K562 (cell line): ENCODE data around the gene C1orf50. TPM values are rescaled to one million over a fixed set of nuclear protein-coding genes. Genes with fewer than 3 reads are reported as not detected.

ENCODE experiments used
- ATAC-seq: fragments of 200-7000 bp; cut with Tn5 transposase; 3 replicates; pipeline ENCODE4 v1.9.1; 2020; ENCODE audit warnings: moderate library complexity
- BruUV-seq: library from RNA; stranded (reverse); fragments of 400-500 nt; replicated peaks from 2 replicates; lab custom pipeline; 2021; lab: Mats Ljungman, UMichigan
- CTCF ChIA-PET: fragments of 300-600 bp; formaldehyde crosslinking; extraction: SDS; loops from one replicate; lab custom pipeline; 2021; ENCODE audit warnings: low intra/inter-chr PET ratio; lab: Yijun Ruan, JAX
- POLR2A ChIA-PET: fragments of 300-600, 350-650 bp; sonication (Branson Sonifier 250); formaldehyde crosslinking; extraction: SDS; loops from one replicate; lab custom pipeline; 2021; ENCODE audit warnings: antibody characterized with exemption, inconsistent platforms; lab: Yijun Ruan, JAX
- DNase-seq, 4 experiments: peaks; one replicate each; pipeline versions ENCODE4 v3.0.0 to v3.0.0-alpha.2; 2011 to 2018; ENCODE audit warnings: low spot score in 3 of 4, mixed read lengths in 3 of 4; ENCODE audit errors: extremely low read depth in 1 of 4
- FAIRE-seq: peaks from 2 replicates; lab custom pipeline; 2011; peaks lifted over from hg19 to GRCh38; lab: Jason Lieb, UNC
- H2AFZ ChIP-seq: 2 replicates; pipeline ENCODE4 v1.6.0; 2011; ENCODE audit warnings: low read depth, low read length, control low read depth, inconsistent platforms
- H3K27ac ChIP-seq: fragments of 200-600 bp; 3 replicates; pipeline ENCODE4 v1.8.0; 2011; ENCODE audit warnings: low read depth, mild to moderate bottlenecking, control low read depth, inconsistent platforms, low read length, moderate library complexity, mixed read lengths; ENCODE audit errors: extremely low read depth
- H3K27me3 ChIP-seq, 2 experiments: fragments of 300-600 bp in 1 of 2; 2 replicates in 1 of 2; 3 replicates in 1 of 2; pipeline versions ENCODE4 v1.6.0 to v1.8.0; 2011; ENCODE audit warnings: inconsistent platforms in 2 of 2, low read length in 2 of 2, mild to moderate bottlenecking in 1 of 2, mixed read lengths in 1 of 2, moderate library complexity in 1 of 2; ENCODE audit not compliant: control insufficient read depth in 2 of 2, insufficient read depth in 2 of 2
- H3K36me3 ChIP-seq: fragments of 300-600 bp; 3 replicates; pipeline ENCODE4 v1.8.0; 2011; ENCODE audit warnings: mild to moderate bottlenecking, low read length, inconsistent platforms; ENCODE audit not compliant: control insufficient read depth, insufficient read depth
- H3K4me1 ChIP-seq, 2 experiments: fragments of 200-600 bp in 1 of 2; replicated peaks in 1 of 2; 2 replicates in 1 of 2; 3 replicates in 1 of 2; pipeline versions ENCODE4 v1.5.1 to v1.8.0; 2011; ENCODE audit warnings: inconsistent platforms in 2 of 2, low read length in 2 of 2, mild to moderate bottlenecking in 1 of 2, mixed read lengths in 1 of 2, moderate library complexity in 1 of 2; ENCODE audit not compliant: control insufficient read depth in 2 of 2, insufficient read depth in 2 of 2
- H3K4me2 ChIP-seq: 2 replicates; pipeline ENCODE4 v1.6.1; 2011; ENCODE audit warnings: low read length, control low read depth, inconsistent platforms, mixed read lengths; ENCODE audit not compliant: insufficient read depth
- H3K4me3 ChIP-seq: fragments of 200-600 bp; sonication (generic), shearing (Covaris generic); 2 replicates; pipeline ENCODE4 v1.5.1; 2016; ENCODE audit warnings: control low read depth, inconsistent platforms
- H3K79me2 ChIP-seq: fragments of 200-600 bp; 3 replicates; pipeline ENCODE4 v1.8.0; 2011; ENCODE audit warnings: low read length, inconsistent platforms; ENCODE audit not compliant: control insufficient read depth, insufficient read depth
- H3K9ac ChIP-seq, 2 experiments: 2 replicates each; pipeline versions ENCODE4 v1.6.0 to v1.6.1; 2011; ENCODE audit warnings: low read depth in 2 of 2, low read length in 2 of 2, control low read depth in 1 of 2, inconsistent platforms in 1 of 2, mild to moderate bottlenecking in 1 of 2, mixed read lengths in 1 of 2; ENCODE audit not compliant: insufficient read depth in 1 of 2
- H3K9me1 ChIP-seq: one replicate; pipeline ENCODE4 v1.6.0; 2011; ENCODE audit warnings: inconsistent platforms, mild to moderate bottlenecking, low read length, moderate library complexity; ENCODE audit not compliant: control insufficient read depth, insufficient read depth
- H3K9me3 ChIP-seq: replicated peaks from 2 replicates; pipeline ENCODE4 v1.5.1; 2011; ENCODE audit warnings: low read depth, low read length, inconsistent platforms; ENCODE audit not compliant: control insufficient read depth, insufficient read depth
- H4K20me1 ChIP-seq: replicated peaks from 2 replicates; pipeline ENCODE4 v1.6.1; 2011; ENCODE audit warnings: low read length, inconsistent platforms, mixed read lengths; ENCODE audit not compliant: control insufficient read depth, insufficient read depth
- ARHGAP35 ChIP-seq: fragments of 450-650 bp; IDR thresholded peaks from 2 replicates; pipeline ENCODE4 v1.6.1; 2018; ENCODE audit not compliant: partially characterized antibody
- ARID3B ChIP-seq: fragments of 250-450 bp; sonication (Bioruptor Pico); IDR thresholded peaks from 2 replicates; pipeline ENCODE4 v1.4.0; 2020; ENCODE audit warnings: borderline replicate concordance
- DIDO1 ChIP-seq: fragments of 450-650 bp; IDR thresholded peaks from 2 replicates; pipeline ENCODE4 v1.6.1; 2016; ENCODE audit warnings: low read depth, missing biosample characterization, missing genetic modification characterization
- DPF2 ChIP-seq: fragments of 450-650 bp; IDR thresholded peaks from 2 replicates; pipeline ENCODE4 v1.6.1; 2016
- E2F3 ChIP-seq: fragments of 250-450 bp; sonication (Bioruptor Pico); IDR thresholded peaks from 2 replicates; pipeline ENCODE4 v1.4.0; 2020; ENCODE audit warnings: mild to moderate bottlenecking
- EP400 ChIP-seq: fragments of 450-650 bp; IDR thresholded peaks from 2 replicates; pipeline ENCODE4 v1.6.1; 2017; ENCODE audit warnings: antibody characterized with exemption, mild to moderate bottlenecking, moderate library complexity
- ETV1 ChIP-seq: fragments of 450-650 bp; conservative IDR thresholded peaks from 2 replicates; pipeline ENCODE4 v1.6.1; 2016; ENCODE audit warnings: missing genetic modification characterization, control low read depth, low read depth, missing compliant biosample characterization
- HNRNPH1 ChIP-seq: fragments of 200-400 bp; formaldehyde crosslinking; optimal IDR thresholded peaks from 2 replicates; pipeline ENCODE3; 2017; ENCODE audit warnings: low read depth, mild to moderate bottlenecking, low read length, moderate library complexity
- KDM1A ChIP-seq, 2 experiments: fragments of 450-650 bp; IDR thresholded peaks; 2 replicates each; pipeline ENCODE4 v1.6.1; 2016; ENCODE audit warnings: mild to moderate bottlenecking in 2 of 2
- NUFIP1 ChIP-seq: fragments of 450-650 bp; IDR thresholded peaks from 2 replicates; pipeline ENCODE4 v1.6.1; 2018; ENCODE audit not compliant: partially characterized antibody
- RNF2 ChIP-seq: sonication (generic); IDR thresholded peaks from 2 replicates; pipeline ENCODE4 v1.6.1; 2016
- SMC3 ChIP-seq: conservative IDR thresholded peaks from 2 replicates; pipeline ENCODE4 v1.6.1; 2011; ENCODE audit warnings: low read depth, low read length, improper control_type of control experiment; ENCODE audit not compliant: insufficient read depth
- SRSF1 ChIP-seq: fragments of 200-400 bp; formaldehyde crosslinking; IDR thresholded peaks from 2 replicates; pipeline ENCODE4 v1.6.1; 2017; ENCODE audit warnings: mild to moderate bottlenecking, low read depth, low read length, moderate library complexity
- TCF3 ChIP-seq: sonication (generic); formaldehyde crosslinking; IDR thresholded peaks from 2 replicates; pipeline ENCODE4 v1.4.0; 2020; ENCODE audit warnings: mild to moderate bottlenecking, missing genetic modification reagents
- UBTF ChIP-seq, 2 experiments: IDR thresholded peaks; 2 replicates each; pipeline ENCODE4 v1.6.1; 2012; ENCODE audit warnings: improper control_type of control experiment in 2 of 2, low read depth in 2 of 2, low read length in 2 of 2, borderline replicate concordance in 1 of 2
- ZFP1 ChIP-seq: fragments of 450-650 bp; formaldehyde crosslinking; IDR thresholded peaks from 2 replicates; pipeline ENCODE4 v1.4.0; 2020; ENCODE audit warnings: mild to moderate bottlenecking, mixed read lengths
- ZNF232 ChIP-seq: sonication (generic); formaldehyde crosslinking; IDR thresholded peaks from 2 replicates; pipeline ENCODE4 v1.8.0; 2022; ENCODE audit warnings: mild to moderate bottlenecking, missing genetic modification reagents
- ZNF347 ChIP-seq: fragments of 450-650 bp; formaldehyde crosslinking; IDR thresholded peaks from 2 replicates; pipeline ENCODE4 v1.4.0; 2020; ENCODE audit warnings: low read depth, mild to moderate bottlenecking, moderate library complexity
- WGBS: fragments of 100-300 bp; shearing (Covaris generic); methylation state at CpG from one replicate; pipeline ENCODE4 v1.1.6; 2016; ENCODE audit warnings: low coverage, mixed read lengths; ENCODE audit not compliant: insufficient coverage; ENCODE audit errors: missing lambda C conversion rate; 5-methylcytosine and 5-hydroxymethylcytosine counted together
- in situ Hi-C: fragments of 300-500 bp; cut with MboI; formaldehyde crosslinking; loops from 4 replicates; pipeline ENCODE4 v1.15.0; 2018; ENCODE audit warnings: inconsistent platforms, mixed read lengths
- intact Hi-C: fragments of 100-400 bp; cut with micrococcal nuclease; formaldehyde crosslinking; loops from 2 replicates; pipeline ENCODE4 v1.14.2; 2022
- polyA plus RNA-seq, 8 experiments: library from polyadenylated mRNA; depleted of rRNA in 4 of 8; stranded (reverse) in 5 of 8; unstranded in 3 of 8; fragments of >200 nt; fragmentation: Nextera tagmentation in 2 of 8; fragmentation: Illumina TruSeq in 1 of 8; extraction: Ambion mirVana in 2 of 8; extraction: Trizol in 1 of 8; gene quantifications; 2 replicates each; pipeline versions ENCODE4 v1.2.1 to v1.2.3, GENCODE V29; 2011 to 2014; ENCODE audit warnings: inconsistent platforms in 1 of 8, missing spikeins in 1 of 8
- total RNA-seq, 7 experiments: library from RNA; depleted of rRNA in 6 of 7; stranded (reverse); fragments of >200 nt in 6 of 7; fragmentation: Illumina TruSeq in 2 of 7; extraction: Trizol in 2 of 7; gene quantifications; 2 replicates each; pipeline versions ENCODE4 v1.2.1 to v1.2.3, GENCODE V29; 2011 to 2021; ENCODE audit warnings: low replicate concordance in 1 of 7

The C1orf50 gene
- total and polyA plus RNA-seq, 9 of the 15 experiments (the other 6 are each of a cell fraction or from before 2014, with no cell fraction given), result 0.55 to 13.9 (median 5.2) TPM

- Histone ChIP-seq H3K4me2 (peak overlapping the region; percentile 100), H3K4me3 (peak overlapping the region; percentile 76), H3K36me3 (peaks cover 27% of the 10 kb centered on the region), H3K4me1 (peaks cover 12 to 24% of the 10 kb centered on the region in 2 experiments; a peak in 3 of 5 replicates), H3K79me2 (peaks cover 62% of the 10 kb centered on the region), H3K9me1 (no peaks in the 10 kb centered on the region), H4K20me1 (peaks cover 15% of the 10 kb centered on the region), H3K27me3 (no peaks in the 10 kb centered on the region), H3K9me3 (no peaks in the 10 kb centered on the region), H3K9ac (peak overlapping the region; percentile 69 to 99), H2AFZ (peak overlapping the region; percentile 93), H3K27ac (peak overlapping the region; percentile 68)
- in situ Hi-C loops (no loop called here), intact Hi-C loops (loop anchor here (2.0 to 5.0 kb wide), 4 partner anchors 61 to 187 kb away; partner anchors contain the start of genes YBX1 and ZNF691)
- under 1% methylated on average over 37 of the region's 44 CpGs for WGBS
- FAIRE-seq (peak; percentile 76), DNase-seq (peak; percentile 44 to 80 (median 54)), ATAC-seq (peak; percentile 52)
- TSS peak; percentile 69 for BruUV-seq
- ChIA-PET POLR2A (interaction anchor here (0.6 to 3.5 kb wide), 30 partner anchors 8 to 754 kb away, joined by 3 to 20 read pairs (median 4); partner anchors contain the start of genes CDC20 and YBX1), CTCF (no interaction called here)
- TF ChIP-seq HNRNPH1 (no peak), E2F3 (CRISPR knock-in tag) (no peak), RNF2 (0 out of 2 replicates have a peak, but pooled peaks have one; percentile 9), UBTF (IDR thresholded peaks at IDR 0.05; ENCODE audit: borderline replicate concordance in 1 of 2, low read depth in 2 of 2, low read length in 2 of 2) (peak; percentile 16 to 50; a peak in 3 of 4 replicates), EP400 (peak; percentile 77), ZNF347 (CRISPR knock-in tag) (no peak), SMC3 (peak; percentile 17; the same call in 1 of the 2 replicates), ARHGAP35 (no peak), ZNF232 (peak; percentile 78; the same call in 1 of the 2 replicates), SRSF1 (no peak), ETV1 (tag) (peak; percentile 81), TCF3 (CRISPR knock-in tag) (peak; percentile 19; the same call in 1 of the 2 replicates), DPF2 (no peak; the same call in 1 of the 2 replicates), NUFIP1 (no peak), ARID3B (CRISPR knock-in tag) (0 out of 2 replicates have a peak, but pooled peaks have one; percentile 71), DIDO1 (tag) (no peak), KDM1A (IDR thresholded peaks at IDR 0.05) (0 out of 4 replicates have a peak, but pooled peaks of 1 of the 2 experiments have one; percentile 16), ZFP1 (CRISPR knock-in tag) (no peak)
These were observed 963 bp upstream of the C1orf50 start for GRCh38 chr1:42765832-42766740.
